HuH-7.5 (cell line): ENCODE results near the gene TRIM2.

Experiments used
- DNase-seq: peaks from one replicate; pipeline ENCODE4 v3.0.0; 2011; ENCODE audit warnings: low spot score

The TRIM2 gene

GRCh38 chr4:153337686-153338085 is 133.4 kb downstream of the TRIM2 start:
- DNase-seq: no peak

DNA sequence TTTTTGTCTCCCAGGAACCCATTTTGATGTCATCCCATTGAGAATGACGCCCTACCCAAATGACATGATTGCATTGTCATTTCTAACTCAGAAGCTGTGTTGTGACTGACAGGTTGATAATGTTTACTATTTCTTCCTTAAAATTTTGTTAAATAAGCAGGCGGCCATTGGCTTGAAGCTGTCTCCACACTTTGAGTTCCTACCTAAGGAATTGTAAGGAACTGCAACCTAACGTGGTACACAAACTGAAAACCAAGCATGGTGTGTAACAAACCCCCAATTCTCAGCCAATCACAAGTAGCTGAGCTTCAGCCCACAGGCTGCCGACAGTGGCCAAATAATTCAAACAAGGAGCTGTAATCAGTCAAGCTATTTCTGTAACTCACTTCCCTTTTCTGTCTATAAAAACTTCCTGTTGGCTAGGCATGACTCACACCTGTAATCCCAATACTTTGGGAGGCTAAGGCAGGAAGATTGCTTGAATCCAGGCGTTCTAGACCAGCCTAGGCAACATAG is 137.4 kb downstream of the TRIM2 start:
- no peak for DNase-seq

- no peak for DNase-seq
Observed at GRCh38 chr4:153342751-153343552, 138.7 kb downstream of the TRIM2 start.

DNA sequence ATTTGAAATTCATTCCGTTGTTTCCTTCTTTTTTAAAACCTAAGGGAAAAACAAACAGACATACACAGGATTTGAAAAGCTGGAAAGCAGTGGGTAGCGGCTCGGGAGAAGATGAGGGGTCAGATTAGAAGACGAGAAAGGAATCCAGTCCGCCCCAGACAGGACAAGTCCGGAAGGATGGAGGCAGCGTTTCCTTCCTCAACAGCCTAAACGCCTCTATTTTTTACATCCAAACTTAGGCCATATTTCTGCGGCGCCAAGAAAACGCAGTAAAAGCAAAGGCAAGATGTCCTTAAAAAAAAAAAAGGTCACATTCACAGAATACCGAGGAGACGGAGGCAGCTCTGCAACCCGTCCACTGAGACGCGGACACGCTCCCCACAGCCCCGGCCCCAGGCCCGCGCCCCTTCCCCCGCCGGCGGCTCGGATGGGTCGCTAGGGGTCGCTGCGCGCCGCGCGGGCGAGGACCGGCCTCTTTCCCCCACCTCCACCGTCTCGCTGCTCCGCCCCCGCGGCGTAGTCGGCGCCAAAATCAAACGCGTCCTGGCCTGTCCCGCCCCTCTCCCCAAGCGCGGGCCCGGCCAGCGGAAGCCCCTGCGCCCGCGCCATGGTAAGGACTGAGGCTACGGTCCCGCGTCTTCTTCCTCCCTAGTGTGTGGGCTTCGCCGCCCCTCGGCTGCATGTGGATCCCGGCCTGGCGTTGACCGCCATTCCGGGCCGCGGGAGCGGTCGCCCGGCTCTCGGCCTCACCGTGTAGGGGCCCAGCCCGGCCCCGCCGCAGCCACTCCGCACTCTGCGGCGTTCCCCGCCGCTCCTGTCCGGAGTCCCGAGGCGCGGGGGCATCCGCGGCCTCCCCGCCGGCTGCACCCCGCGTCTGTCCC is 140.1 kb downstream of the TRIM2 start, which contains the start of gene MND1:
Gene MND1, plus strand, starts transcription at position 558 of the 881 bp plus-strand sequence. Its CDS starts 50 bp downstream, at position 608.
- DNase-seq: peak; percentile 53

GRCh38 chr4:153345012-153345981 is 141.1 kb downstream of the TRIM2 start:
- DNase-seq: peak; percentile 32

- no peak for DNase-seq
Observed at GRCh38 chr4:153346031-153346430, 141.8 kb downstream of the TRIM2 start.

GRCh38 chr4:153346563-153346962 is 142.3 kb downstream of the TRIM2 start:
- no peak for DNase-seq

DNA sequence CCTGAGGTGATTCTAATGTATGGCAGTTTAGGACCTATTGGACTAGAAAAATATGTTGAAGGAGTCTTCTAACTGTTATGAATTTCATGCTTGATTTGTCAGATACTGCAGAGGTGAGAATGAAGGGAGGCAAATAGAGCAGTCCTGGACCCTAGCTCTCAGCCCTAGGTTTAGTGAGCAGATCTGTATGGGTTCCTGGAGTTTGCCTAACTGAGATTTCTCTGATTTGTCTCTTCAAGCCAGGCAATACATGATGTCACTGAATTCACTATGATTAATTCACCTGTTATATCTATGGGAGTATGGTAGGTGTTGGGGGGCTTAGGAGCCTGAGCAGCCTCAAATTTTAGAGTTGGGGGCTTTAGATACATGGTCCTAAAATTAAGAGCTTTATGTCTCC is 142.9 kb downstream of the TRIM2 start:
- DNase-seq: no peak

DNA sequence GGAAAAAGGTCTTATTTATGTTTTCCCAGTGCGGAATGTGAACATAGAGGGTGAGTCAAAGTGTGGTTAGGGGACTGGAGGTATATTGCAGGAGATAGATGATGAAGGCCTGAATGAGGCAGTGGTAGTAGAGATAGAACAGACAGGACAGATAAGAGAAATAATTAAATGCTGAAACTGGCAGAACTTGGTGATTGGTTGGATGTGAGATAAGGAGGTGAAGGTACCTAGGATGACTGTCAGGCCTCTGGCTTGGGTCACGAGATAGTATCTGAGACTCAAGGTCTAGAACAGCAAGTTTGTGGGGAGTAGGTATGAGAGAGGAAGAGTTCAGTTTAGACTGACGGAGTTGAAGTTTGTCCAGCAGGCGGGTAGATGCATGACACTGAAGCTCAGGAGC is 143.8 kb downstream of the TRIM2 start:
- no peak for DNase-seq

GRCh38 chr4:153349206-153349805 is 145.1 kb downstream of the TRIM2 start:
- DNase-seq: no peak

- no peak for DNase-seq
Observed at GRCh38 chr4:153362184-153362583, 157.9 kb downstream of the TRIM2 start.

DNA sequence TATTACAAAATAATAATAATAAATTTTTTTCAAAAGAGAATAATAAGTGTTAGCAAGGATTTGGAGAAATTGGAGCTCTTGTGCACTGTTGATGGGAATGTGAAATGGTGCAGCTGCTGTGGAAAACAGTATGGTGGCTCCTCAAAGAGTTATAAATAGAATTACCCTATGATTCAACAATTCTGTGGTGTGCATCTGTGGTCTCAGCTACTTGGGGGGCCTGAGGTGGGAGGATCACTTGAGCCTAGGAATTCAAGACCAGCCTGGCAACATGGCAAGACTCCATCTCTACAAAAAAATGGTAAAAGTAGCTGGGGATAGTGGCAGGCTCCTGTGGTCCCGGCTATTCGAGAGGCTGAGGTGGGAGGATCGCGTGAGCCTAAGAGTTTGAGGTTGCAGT is 159.8 kb downstream of the TRIM2 start:
- no peak for DNase-seq

DNA sequence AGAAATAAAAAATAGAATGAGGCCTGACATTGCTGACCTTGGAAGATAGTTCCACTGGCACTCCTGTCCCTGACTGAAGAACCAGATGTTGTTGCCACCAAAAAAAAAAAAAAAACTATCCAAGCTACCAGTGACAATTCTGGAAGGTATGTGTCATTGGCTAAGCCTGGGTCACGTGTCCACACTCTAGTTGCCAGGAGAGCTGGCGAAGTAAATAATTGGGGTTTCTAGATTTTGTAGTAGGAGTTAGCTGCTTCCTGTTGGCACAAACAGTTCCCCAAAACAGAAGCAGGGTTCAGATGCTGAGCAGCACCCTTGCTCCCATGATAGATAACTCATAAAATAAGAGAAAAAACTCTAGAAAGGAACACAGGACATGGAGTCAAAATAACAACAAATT is 160.8 kb downstream of the TRIM2 start:
- DNase-seq: no peak

- no peak for DNase-seq
Observed at GRCh38 chr4:153366486-153366885, 162.2 kb downstream of the TRIM2 start.

DNA sequence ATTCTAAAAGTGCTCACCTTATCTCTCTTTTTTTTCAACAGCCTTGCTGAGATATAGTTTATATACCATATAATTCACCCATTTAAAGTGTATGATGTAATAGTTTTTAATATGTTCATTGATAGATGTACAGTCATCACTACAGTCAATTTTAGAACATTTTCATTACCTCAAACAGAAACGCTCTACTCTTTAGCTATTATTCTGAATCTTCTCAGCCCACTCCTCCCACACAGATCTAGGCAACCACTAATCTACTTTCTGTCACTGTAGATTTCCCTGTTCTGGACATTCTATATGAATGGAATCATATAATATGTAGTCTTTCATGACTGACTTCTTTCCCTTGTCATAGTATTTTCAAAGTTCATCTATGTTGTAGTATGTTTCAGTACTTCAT is 162.8 kb downstream of the TRIM2 start:
- DNase-seq: no peak

GRCh38 chr4:153369021-153369420 is 164.8 kb downstream of the TRIM2 start:
- no peak for DNase-seq

DNA sequence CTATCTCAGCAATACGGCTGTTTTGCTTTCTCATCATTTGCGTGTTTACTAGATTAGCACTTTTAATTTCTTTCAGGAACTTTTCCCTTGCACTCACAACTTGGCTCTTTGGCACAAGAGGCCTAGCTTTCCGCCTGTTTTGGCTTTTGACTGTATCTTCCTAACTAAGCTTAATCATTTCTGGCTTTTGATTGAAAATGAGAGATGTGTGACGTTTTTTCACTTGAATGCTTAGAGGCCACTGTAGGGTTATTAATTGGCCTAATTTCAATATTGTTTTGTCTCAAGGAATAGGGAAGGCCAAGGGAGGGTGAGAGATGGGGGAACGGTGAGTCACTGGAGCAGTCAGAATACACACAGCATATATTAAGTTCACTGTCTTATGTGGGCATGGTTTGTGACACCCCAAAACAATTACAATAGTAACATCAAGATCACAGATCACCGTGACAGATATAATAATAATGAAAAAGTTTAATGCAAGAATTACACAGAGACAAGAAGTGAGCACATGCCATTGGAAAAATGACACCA is 167.5 kb downstream of the TRIM2 start:
- no peak for DNase-seq

DNA sequence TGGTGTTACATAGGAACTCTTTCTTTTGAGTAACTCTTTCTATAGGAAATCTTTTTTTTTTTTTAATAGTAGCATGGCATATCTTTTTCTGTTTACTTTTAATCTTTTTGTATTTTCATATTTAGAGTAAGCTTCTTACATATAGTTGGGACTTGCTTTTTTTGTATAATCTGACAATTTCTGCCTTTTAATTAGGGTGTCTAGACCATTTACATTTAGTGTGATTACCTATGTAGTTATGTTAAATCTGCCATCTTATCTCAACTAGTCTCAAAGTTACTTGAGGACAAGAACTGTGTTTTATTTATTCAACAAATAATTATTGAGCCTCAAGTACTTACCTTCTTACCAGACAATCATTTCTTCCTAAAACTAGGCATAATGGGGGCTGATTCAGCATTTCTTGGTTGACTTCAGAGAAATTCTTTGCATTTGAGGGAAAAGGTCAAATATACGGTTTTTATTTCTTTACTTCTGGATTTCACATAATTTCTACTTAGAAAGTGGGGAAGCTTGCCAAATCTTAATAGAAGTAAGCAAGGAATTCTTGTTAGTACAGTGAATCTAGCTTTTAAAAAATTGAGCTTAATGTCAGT is 168.8 kb downstream of the TRIM2 start:
- no peak for DNase-seq

GRCh38 chr4:153374442-153374841 is 170.2 kb downstream of the TRIM2 start:
- DNase-seq: no peak

DNA sequence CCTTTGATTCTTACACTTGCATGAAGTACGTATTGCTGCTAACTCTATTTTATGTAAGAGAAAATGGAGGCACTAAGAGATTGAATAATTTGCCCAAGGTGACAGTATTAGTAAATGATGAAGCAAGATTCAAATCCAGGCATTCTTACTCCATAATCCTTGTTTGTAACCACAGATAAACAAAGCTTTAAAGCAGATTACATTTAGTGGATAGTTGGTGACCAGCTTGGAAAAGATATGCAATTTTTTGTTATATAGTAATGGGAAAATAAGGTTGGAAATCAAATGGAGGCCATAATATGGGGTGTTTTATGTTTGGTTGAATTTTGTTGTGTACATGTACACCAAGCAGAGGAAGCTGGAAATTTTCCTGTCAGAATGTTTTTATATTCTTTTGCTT is 171.1 kb downstream of the TRIM2 start:
- no peak for DNase-seq

DNA sequence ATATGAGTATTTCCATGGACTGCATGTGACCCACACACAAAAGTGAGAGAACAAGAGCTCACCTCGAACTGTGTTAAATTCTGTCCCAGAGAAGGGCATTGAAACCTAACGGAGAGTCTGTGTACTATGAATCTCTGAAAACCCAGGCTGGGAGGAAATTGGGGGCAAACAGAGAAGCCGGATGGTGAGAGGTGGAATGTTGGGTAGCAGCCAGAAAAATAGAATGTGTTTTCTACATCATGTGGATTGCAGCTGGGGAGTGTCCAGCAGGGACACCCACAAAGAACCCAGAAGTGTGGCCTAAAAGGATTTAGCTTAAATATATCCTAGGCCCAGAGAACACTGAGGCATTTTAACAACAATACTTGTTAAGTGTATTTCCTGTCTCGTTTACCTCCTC is 178.9 kb downstream of the TRIM2 start:
- no peak for DNase-seq
